ENCODE results near the gene BARX1.

- TF ChIP-seq EZH2 (IDR thresholded peaks at IDR 0.05; ENCODE audit: insufficient read depth, poor library complexity, severe bottlenecking), result no peak
- TF ChIP-seq EZH2phosphoT487 (IDR thresholded peaks at IDR 0.05; ENCODE audit: insufficient read depth, low read depth), result no peak
Observed at GRCh38 chr9:94002316-94003140, 47.4 kb upstream of the BARX1 start.

All from GM23248 (cell line).